ENCODE results near the gene MPL.

Gene MPL

DNA sequence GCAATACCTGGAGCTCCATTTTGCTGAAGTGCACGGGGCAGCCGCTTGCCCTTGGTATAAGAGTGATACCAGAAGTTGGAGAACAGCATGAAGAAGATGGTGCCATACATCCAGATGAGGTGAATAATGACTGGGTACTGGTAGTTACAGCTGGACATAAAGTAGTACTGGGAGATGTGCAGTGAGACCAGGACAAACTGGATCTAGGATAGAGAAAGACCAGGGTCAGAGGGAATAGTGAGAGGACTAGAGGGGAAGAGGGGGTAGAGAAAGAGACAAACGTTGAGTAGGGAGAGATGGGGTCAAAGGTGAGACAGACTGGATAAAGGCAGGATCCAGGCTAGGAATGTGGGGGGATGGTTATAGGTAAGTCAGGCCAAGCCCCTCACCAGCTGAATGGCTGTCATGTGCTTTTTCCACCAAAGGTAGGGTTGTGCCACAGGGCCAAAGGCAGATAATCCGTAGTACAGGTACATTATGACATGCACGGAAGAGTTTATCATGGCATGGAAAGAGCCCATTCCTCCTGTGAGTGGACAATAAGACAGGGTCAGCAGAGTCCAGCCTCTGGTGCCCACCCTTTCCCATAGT, 26.4 kb downstream of the MPL start:
- no peak for TF ChIP-seq GATA3 (IDR thresholded peaks at IDR 0.05; ENCODE audit: low read depth, low read length)
- no peak for TF ChIP-seq GATA2 (IDR thresholded peaks at IDR 0.05; ENCODE audit: low read depth, low read length)

DNA sequence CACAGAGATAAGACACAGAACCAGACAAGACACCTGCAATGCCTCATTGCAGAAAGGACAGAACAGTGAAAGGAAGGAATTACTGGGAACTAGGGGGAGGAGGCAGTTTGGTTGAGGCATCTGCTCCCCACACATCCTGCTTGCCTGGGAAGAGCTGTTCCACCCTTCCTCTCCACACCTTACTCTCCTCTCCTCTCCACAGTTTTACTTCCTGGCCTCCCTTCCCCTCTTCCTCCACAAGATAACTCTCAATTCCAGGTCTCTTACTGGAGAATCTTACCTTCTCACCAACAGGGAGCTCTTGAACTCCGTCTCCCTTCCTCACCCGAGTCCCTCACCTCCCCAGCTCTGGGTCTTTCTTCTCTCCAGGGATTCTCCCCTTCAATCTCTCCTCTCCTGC, 28.1 kb downstream of the MPL start:
- TF ChIP-seq GATA3 (IDR thresholded peaks at IDR 0.05; ENCODE audit: low read depth, low read length) (no peak), GATA2 (IDR thresholded peaks at IDR 0.05; ENCODE audit: low read depth, low read length) (no peak)

DNA sequence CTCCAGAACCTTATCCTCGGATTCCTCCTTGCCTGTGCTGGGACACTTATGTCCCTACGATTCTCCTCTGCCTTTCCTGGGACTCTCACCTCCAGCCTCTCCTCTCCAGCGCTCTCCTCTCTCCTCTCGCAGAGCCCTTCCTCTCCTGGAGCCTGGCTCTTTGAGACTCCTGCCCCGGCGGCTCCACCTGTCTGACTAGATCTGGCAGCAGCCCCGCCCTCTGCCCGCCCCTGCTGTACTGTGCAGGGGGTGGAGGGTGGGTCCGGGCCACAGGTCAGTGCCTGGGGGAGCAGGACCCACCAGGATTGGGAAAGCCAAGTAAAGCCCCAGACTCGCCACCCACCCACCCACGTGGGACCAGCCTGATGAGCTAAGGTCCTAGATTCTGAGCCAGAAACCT, 28.6 kb downstream of the MPL start:
- TF ChIP-seq GATA3 (IDR thresholded peaks at IDR 0.05; ENCODE audit: low read depth, low read length) (no peak), GATA2 (IDR thresholded peaks at IDR 0.05; ENCODE audit: low read depth, low read length) (no peak)

DNA sequence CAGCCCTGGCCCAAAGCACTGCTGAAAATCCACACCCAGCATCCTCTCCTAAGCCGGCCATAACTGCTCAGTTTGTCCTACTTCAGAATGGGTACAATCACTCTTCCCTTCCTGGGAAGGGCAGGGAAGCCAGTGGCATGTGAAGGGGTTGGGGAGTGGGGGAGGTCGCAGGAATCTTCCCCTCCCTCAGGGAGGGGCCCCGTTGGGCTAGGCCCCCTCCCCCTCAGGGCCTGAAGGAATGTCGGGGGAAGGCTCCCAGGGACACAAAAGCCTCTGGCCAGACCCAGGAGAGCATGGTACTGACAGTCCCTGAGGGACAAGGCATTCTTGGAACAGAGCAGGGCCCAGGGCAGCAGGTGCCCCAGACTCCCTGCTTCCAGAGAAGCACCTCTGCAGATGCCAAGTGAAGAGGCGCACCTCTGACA, 29.0 kb downstream of the MPL start:
- TF ChIP-seq GATA2 (IDR thresholded peaks at IDR 0.05; ENCODE audit: low read depth, low read length): no peak
- no peak for TF ChIP-seq GATA3 (IDR thresholded peaks at IDR 0.05; ENCODE audit: low read depth, low read length)

DNA sequence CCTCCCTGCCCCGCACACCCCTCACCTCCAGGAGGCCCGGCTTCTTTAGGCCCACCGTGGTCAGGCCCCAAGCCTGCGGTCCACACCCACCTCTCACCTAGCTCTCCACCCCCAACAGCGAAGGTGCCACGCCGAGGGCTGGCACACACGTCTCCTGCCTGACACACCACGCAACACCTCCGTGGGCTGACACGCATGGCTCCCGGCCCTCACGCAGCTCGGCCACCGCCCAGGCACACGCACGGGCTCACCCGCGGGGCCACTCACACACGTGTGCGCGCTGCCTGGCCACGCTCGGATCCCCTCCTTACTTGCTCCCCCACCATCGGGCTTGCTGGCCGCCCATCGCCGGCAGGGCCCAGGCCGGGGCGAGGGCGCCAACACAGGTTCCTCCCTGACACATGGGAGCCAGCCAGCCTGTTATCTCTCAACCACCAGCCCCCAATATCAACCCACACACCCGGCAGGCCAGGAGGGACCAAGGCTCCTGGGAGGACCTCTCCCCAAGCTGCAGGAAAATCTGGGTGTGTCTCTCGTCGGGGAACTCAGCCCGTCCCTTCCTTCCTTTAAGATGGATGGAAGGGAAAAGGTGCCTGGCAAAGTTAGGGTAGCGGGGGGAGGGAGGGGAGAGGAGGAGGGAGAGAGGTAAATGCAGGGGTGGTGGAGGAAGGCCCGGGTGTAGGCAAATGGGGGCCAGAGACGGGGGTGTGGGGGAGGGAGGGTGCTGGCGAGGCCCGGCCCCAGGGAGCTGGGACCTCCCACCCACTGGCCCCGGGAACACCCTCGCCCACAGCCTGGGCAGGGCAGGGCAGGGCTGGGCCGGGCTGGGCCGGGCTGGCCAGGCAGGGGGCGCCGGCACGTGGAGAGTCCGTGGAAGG, 29.6 kb downstream of the MPL start:
- TF ChIP-seq GATA2 (IDR thresholded peaks at IDR 0.05; ENCODE audit: low read depth, low read length): no peak
- TF ChIP-seq GATA3 (IDR thresholded peaks at IDR 0.05; ENCODE audit: low read depth, low read length): no peak

DNA sequence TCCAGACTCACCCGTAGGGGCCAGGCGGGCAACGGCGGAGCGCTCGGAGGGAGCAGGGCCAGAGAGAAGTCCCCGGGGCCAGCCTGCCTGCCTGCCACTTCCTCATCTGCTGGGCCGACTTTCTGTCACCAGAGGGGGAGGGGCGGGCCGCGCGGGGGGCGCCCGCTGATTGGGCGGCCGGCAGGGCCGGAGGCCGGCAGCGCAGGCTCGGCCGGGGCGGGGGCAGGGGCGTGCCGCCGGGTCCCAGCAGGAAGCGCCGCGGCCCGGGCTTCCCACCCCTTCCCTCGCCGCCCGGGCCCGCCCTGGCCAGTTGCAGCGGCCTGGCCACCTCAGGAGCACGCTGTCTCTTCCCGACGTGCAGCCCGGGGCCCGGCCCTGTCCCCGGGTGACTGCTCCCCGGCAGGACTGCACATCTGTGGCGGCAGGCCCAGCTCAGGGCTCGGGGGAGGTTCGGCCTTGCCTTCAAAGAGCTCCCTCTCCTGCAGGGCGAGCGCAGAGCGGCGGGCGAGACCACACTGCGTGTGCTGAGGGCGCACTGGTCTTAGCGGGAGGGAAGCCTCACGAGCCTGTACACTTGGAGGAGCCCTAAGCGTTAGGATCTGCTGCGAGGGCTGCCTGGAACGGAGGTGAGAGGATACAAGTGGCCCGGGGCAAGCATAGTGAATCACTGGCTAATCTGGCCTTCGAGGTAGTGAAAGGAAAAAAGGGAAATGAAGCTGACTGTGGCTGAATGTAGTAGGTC, 30.5 kb downstream of the MPL start, which contains the start of gene ELOVL1:
TSS of gene ELOVL1 (minus strand) at position 108 of the 742 bp plus-strand sequence. CDS start 2,402 bp downstream, outside the sequence.
- TF ChIP-seq GATA3 (IDR thresholded peaks at IDR 0.05; ENCODE audit: low read depth, low read length) (no peak), GATA2 (IDR thresholded peaks at IDR 0.05; ENCODE audit: low read depth, low read length) (no peak)

DNA sequence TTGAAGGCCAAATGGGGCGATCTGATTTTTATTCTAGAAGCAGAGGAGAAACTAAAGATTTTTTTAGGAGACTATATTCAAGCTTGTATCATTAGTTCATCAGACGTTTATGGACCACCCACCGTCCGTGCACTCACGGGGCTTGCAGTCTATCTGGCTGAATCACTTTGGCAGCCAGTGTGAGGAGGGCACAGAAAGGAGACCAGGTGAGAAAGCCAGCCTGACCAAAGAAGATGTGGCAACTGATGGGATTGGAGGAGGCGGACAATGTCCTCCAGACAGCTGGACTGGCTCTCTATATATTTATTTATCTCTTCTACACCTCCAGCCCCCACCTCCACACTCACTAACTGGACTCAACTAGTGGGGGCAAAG, 31.0 kb downstream of the MPL start:
- TF ChIP-seq GATA2 (IDR thresholded peaks at IDR 0.05; ENCODE audit: low read depth, low read length): no peak
- TF ChIP-seq GATA3 (IDR thresholded peaks at IDR 0.05; ENCODE audit: low read depth, low read length): no peak

DNA sequence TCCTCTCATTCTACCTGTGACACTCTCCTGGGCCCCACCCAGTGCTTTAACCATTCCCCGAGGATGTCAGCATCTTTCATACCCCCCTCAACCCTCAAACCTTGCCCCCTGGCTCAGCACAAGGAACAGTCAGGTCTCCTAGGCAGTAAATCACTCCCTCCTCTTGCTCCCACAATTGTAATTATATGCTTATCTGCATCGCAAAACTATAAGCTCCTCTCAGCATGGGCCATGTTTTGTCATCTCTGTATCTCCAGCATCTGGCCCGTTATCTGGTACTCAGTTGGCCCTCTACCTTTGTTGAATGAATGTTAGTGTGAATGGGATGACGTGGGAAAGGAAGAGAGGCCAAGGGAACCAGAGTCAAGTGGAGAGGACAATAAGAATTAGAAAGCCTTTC, 32.9 kb downstream of the MPL start:
- TF ChIP-seq GATA2 (IDR thresholded peaks at IDR 0.05; ENCODE audit: low read depth, low read length): no peak
- TF ChIP-seq GATA3 (IDR thresholded peaks at IDR 0.05; ENCODE audit: low read depth, low read length): no peak

DNA sequence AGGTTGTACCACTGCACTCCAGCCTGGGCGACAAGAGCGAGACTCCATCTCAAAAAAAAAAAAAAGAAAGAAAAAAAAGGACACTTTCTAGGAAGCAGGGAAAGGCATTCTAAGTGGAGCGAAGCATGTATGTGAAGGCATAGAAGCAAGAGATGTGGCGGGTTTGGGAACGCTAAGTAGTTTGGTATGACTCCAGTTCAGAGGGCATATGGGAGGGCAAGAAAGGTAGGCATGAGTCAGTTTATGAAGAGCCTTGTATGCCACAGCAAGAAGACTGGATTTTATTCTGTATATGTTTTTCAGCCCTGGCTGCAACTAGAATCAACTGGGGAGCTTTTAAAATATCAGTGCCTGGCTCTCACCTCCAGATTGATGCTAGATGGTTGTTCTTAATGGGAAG, 34.6 kb downstream of the MPL start:
- TF ChIP-seq GATA2 (IDR thresholded peaks at IDR 0.05; ENCODE audit: low read depth, low read length): no peak
- TF ChIP-seq GATA3 (IDR thresholded peaks at IDR 0.05; ENCODE audit: low read depth, low read length): no peak

DNA sequence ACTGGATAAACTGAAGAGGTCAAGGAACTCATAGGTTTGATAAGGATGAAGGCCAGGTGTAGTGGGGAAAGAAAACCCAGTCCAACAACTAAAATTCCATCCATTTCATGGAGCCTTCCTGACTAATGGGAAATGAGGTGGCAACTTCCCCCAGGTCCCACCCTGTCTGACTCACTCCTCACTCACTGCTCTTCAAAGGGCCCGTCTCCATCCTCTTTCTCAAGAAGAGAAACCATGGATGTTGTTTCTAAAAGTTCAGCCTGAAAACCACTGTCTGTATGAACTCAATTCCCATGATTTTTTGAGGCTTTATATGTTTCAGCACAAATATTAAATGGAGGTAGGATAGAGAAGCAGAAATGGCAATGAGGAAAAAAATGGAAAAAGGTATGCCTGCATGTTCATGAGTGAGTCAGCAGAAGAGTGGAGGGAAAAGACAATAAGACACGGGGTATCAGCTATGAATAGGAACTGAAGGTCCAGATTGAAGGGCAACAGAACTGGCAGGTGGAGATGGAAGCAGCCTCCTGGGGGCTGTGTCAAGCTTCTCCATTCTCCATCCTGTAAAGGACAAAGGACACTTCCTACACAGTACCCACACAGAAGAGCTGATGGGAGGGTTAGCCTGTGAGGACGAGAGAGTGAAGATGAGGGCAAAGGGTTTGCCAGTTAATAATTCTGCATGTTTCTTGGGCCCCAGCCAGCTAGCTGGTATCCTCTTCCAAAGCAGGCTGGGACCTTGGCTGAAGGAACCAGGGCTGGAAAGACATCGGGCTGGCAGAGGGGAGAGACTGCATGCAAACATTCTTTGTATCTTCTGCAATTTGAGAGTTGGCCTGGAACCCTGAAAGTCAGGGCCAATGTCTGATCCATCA, 35.7 kb downstream of the MPL start:
- no peak for TF ChIP-seq GATA2 (IDR thresholded peaks at IDR 0.05; ENCODE audit: low read depth, low read length)
- no peak for TF ChIP-seq GATA3 (IDR thresholded peaks at IDR 0.05; ENCODE audit: low read depth, low read length)

DNA sequence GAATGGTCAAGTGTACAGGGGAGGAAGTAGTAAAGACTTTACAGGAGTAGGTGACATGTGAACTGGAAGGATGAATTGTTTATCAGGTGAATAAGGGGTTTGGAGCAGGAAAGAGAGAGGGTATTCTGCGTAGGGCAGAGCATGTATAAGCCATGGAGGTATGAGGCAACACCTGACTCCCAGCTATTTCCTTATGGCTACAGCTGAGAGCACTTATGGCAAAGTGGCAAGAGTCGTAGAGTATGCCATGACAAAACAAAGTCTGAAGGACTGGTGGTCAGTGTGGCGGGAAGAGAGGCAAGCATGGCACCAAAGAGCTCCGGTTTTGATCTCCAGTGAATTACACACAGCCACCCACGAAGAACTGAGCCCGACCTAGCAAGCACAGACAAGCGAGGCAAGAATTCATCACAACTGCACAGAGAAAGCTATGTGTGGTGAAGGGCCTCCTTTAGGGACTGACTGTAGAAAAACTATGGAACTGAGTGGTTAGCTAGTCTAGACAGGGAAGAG, 39.2 kb downstream of the MPL start:
- no peak for TF ChIP-seq GATA2 (IDR thresholded peaks at IDR 0.05; ENCODE audit: low read depth, low read length)
- no peak for TF ChIP-seq GATA3 (IDR thresholded peaks at IDR 0.05; ENCODE audit: low read depth, low read length)

DNA sequence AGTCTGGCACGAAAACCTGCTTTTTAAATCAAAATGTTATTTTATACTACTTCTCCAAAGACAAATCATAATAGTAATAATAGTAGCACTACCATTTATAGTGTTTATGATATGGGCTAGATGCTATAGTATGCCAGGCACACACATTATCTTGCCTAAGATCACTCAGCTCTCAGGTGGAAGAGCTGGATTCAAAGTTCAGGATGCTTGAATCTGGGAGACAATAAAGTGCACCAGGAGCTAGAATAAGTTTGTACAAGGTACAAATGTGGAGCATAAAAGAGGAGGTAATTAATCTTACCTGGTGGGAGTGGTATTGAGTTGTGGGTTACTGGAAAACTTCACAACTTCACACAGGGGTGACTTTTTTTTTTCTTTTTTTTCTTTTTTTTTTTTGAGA, 40.2 kb downstream of the MPL start:
- TF ChIP-seq GATA3 (IDR thresholded peaks at IDR 0.05; ENCODE audit: low read depth, low read length) (no peak), GATA2 (IDR thresholded peaks at IDR 0.05; ENCODE audit: low read depth, low read length) (no peak)

DNA sequence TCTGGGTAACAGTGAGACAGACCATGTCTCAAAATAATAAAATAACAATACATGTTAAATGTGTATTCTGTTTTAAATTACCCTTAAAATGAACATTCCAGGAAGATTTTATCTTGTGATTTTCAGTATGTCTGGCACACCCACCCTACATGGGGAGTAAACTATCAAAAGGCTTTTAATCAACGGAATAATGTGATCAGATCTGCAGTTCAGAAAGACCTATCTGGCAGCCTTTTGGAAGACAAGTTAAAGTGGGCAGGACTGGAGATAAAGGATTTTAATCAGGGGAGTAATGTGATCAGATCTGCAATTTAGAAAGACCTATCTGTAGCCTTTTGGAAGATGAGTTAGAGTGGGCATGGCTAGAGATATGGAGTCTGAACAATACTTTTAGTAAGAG, 41.9 kb downstream of the MPL start:
- peak; percentile 74 for TF ChIP-seq GATA3 (IDR thresholded peaks at IDR 0.05; ENCODE audit: low read depth, low read length)
- TF ChIP-seq GATA2 (IDR thresholded peaks at IDR 0.05; ENCODE audit: low read depth, low read length): peak; percentile 69
